Ishikawa (cell line): Measurements from ENCODE around the gene SMC1B.

Source experiments
- CEBPB ChIP-seq: IDR thresholded peaks from 2 replicates; pipeline ENCODE4 v1.6.1; 2012
- EGR1 ChIP-seq: IDR thresholded peaks from 2 replicates; pipeline ENCODE4 v1.6.1; 2012
- EP300 ChIP-seq: IDR thresholded peaks from 2 replicates; pipeline ENCODE4 v1.6.1; 2012; ENCODE audit warnings: borderline replicate concordance
- FOXM1 ChIP-seq: IDR thresholded peaks from 2 replicates; pipeline ENCODE4 v1.6.1; 2012; ENCODE audit warnings: low read depth, borderline replicate concordance
- TAF1 ChIP-seq: IDR thresholded peaks from 2 replicates; pipeline ENCODE4 v1.6.1; 2012; ENCODE audit warnings: low read depth, mild to moderate bottlenecking
- ZBTB7A ChIP-seq: IDR thresholded peaks from 2 replicates; pipeline ENCODE4 v1.6.1; 2012; ENCODE audit warnings: low read depth
- TF ChIP-seq, protein P1 (sequence below): IDR thresholded peaks from 2 replicates; pipeline ENCODE4 v1.6.1; 2012

DNA sequence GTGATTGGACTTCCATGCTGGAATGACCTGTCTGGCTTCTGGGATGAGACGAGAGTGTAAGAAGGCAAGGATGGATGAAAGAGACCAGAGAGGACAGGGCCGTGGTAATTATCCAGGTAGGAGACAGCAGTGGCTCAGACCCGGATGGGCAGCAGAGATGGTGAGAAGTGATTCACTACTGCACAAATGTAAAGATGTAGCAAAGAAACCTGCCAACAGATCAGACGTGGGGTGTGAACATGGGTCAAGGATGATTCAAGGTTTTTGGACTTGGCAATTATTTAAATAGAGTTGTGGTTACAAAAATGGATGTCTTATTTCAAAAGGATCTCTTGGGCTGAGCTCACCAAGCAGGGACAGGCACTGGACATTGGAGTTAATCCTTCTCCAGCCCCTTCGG is 32.8 kb upstream of the SMC1B start:
- TF ChIP-seq FOXM1 (no peak), TAF1 (no peak), EP300 (no peak), ZBTB7A (no peak), CEBPB (no peak), EGR1 (no peak)
- TF ChIP-seq, protein P1, sequence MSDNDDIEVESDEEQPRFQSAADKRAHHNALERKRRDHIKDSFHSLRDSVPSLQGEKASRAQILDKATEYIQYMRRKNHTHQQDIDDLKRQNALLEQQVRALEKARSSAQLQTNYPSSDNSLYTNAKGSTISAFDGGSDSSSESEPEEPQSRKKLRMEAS = no peak
